ENCODE results near the gene BTBD16. TPM values are rescaled to one million over a fixed set of nuclear protein-coding genes. Genes with fewer than 3 reads are reported as not detected.

Gene BTBD16
- total RNA-seq, 2 donors from 2014 or later = 0.62 TPM; not detected in 1

GRCh38 chr10:122234416-122234815 lies 36.7 kb upstream of the BTBD16 start:
- DNase-seq (ENCODE audit: low spot score) = no peak
- no peaks in the 10 kb centered on the region for H3K27me3 ChIP-seq (replicated peaks; ENCODE audit: insufficient read depth)
- peaks cover 0 to 6% of the 10 kb centered on the region in 2 donors for H3K36me3 ChIP-seq
- H3K27ac ChIP-seq = no peak overlapping the region
- no peaks in the 10 kb centered on the region for H3K4me1 ChIP-seq (replicated peaks)
- no peak for TF ChIP-seq POLR2AphosphoS5 (IDR thresholded peaks at IDR 0.05)
- no peak for TF ChIP-seq CTCF (IDR thresholded peaks at IDR 0.05)
- no peak for TF ChIP-seq POLR2A (IDR thresholded peaks at IDR 0.05)
- no peak overlapping the region for H3K4me3 ChIP-seq
- 68% methylated on average over 2 of the region's 2 CpGs for WGBS
- no peaks in the 10 kb centered on the region for H3K9me3 ChIP-seq
- intact Hi-C loops (cut with DNase I) = no loop called here

GRCh38 chr10:122236690-122237306 lies 34.3 kb upstream of the BTBD16 start:
- Histone ChIP-seq H3K4me1 (replicated peaks) (no peaks in the 10 kb centered on the region), H3K27me3 (replicated peaks; ENCODE audit: insufficient read depth) (no peaks in the 10 kb centered on the region), H3K9me3 (no peaks in the 10 kb centered on the region), H3K4me3 (no peak overlapping the region), H3K36me3 (no peaks in the 10 kb centered on the region), H3K27ac (no peak overlapping the region)
- intact Hi-C loops (cut with DNase I) = no loop called here
- TF ChIP-seq CTCF (IDR thresholded peaks at IDR 0.05) (no peak), POLR2AphosphoS5 (IDR thresholded peaks at IDR 0.05) (no peak), POLR2A (IDR thresholded peaks at IDR 0.05) (no peak)
- no peak for DNase-seq (ENCODE audit: low spot score)
- 78% methylated on average over 5 of the region's 5 CpGs for WGBS

GRCh38 chr10:122237331-122237990 lies 33.6 kb upstream of the BTBD16 start:
- Histone ChIP-seq H3K27ac (no peak overlapping the region), H3K9me3 (no peaks in the 10 kb centered on the region), H3K27me3 (replicated peaks; ENCODE audit: insufficient read depth) (no peaks in the 10 kb centered on the region), H3K36me3 (no peaks in the 10 kb centered on the region), H3K4me3 (no peak overlapping the region), H3K4me1 (replicated peaks) (no peaks in the 10 kb centered on the region)
- DNase-seq (ENCODE audit: low spot score) = no peak
- TF ChIP-seq CTCF (IDR thresholded peaks at IDR 0.05) (no peak), POLR2A (IDR thresholded peaks at IDR 0.05) (no peak), POLR2AphosphoS5 (IDR thresholded peaks at IDR 0.05) (no peak)
- 82% methylated on average over 17 of the region's 17 CpGs for WGBS
- intact Hi-C loops (cut with DNase I) = no loop called here

GRCh38 chr10:122239578-122240257 lies 31.4 kb upstream of the BTBD16 start:
- Histone ChIP-seq H3K27ac (no peak overlapping the region), H3K4me1 (replicated peaks) (no peaks in the 10 kb centered on the region)
- intact Hi-C loops (cut with DNase I) = no loop called here

More at GRCh38 chr10:122239578-122240257, 31.4 kb upstream of the BTBD16 start:
- Histone ChIP-seq H3K36me3 (no peaks in the 10 kb centered on the region), H3K27me3 (replicated peaks; ENCODE audit: insufficient read depth) (no peaks in the 10 kb centered on the region), H3K4me3 (no peak overlapping the region), H3K9me3 (no peaks in the 10 kb centered on the region)
- TF ChIP-seq POLR2AphosphoS5 (IDR thresholded peaks at IDR 0.05) = no peak
- no peak for TF ChIP-seq CTCF (IDR thresholded peaks at IDR 0.05)
- DNase-seq (ENCODE audit: low spot score) = no peak
- WGBS = 89% methylated on average over 10 of the region's 10 CpGs

Data from prostate gland (tissue), 2 donors.